ENCODE data around the gene GRK4.

Gene GRK4

GRCh38 chr4:3021127-3021526, 57.8 kb downstream of the GRK4 start:
- no peak for DNase-seq (ENCODE audit: low spot score)
- no peak overlapping the region for H3K4me3 ChIP-seq
- TF ChIP-seq CTCF (IDR thresholded peaks at IDR 0.05), result no peak
- H3K27ac ChIP-seq, result no peak overlapping the region

DNA sequence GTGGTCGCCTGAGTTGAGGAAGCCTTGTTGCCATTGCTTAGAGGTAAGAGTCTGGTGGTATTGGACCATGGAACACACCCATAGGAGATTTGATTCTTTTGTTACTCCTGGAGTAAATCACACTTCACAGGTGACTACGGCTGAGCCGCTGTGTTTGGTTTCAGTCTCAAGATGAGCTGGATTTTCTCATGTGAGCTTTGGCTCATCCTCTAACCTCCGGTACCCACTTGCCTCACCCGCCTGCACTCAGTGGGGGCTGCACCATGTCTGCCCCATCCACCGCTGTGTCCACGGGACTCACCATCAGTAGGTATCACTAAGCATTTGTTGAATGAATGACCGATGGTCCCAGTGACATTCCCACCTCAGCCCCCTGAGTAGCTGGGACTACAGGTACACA, 58.3 kb downstream of the GRK4 start:
- H3K27ac ChIP-seq, result no peak overlapping the region
- no peak for TF ChIP-seq CTCF (IDR thresholded peaks at IDR 0.05)
- H3K4me3 ChIP-seq, result no peak overlapping the region
- DNase-seq (ENCODE audit: low spot score), result no peak

DNA sequence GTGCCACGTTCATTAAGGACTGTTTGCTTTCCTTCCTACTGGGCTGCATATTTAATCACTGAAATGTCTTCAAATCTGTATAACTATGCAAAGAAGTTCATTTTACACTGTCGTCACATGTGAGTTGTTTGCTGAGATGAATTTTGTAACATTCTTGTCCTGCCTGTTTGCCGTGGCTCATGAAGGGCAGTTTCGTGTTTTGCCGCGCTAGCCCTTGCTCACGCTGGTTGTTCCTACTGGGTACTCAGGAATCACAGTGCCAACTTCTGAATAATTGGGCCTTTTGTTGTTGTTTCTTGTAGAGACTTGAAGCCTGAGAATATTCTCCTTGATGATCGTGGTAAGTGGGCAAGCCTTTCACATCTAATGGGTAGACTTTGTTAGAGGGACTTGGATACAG, 58.7 kb downstream of the GRK4 start:
- no peak for TF ChIP-seq CTCF (IDR thresholded peaks at IDR 0.05)
- Histone ChIP-seq H3K4me3 (no peak overlapping the region), H3K27ac (no peak overlapping the region)
- no peak for DNase-seq (ENCODE audit: low spot score)

DNA sequence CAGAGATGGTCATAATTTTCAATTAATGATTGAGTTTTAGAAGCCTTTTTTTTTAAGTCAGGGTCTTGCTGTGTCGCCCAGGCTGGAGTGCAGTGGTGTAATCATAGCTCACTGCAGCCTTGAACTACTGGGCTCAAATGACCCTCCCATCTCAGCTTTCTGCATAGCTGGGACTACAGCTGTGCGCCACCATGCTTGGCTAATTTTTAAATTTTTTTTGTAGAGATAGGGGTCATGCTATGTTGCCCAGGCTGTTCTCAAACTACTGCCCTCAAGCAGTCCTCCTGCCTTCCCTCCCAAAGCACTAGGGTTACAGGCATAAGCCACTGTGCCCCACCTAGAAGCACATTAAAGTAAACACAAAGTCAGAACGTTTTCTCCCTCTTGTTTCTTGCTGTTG, 59.3 kb downstream of the GRK4 start:
- no peak for DNase-seq (ENCODE audit: low spot score)
- TF ChIP-seq CTCF (IDR thresholded peaks at IDR 0.05), result no peak
- no peak overlapping the region for H3K27ac ChIP-seq
- no peak overlapping the region for H3K4me3 ChIP-seq

DNA sequence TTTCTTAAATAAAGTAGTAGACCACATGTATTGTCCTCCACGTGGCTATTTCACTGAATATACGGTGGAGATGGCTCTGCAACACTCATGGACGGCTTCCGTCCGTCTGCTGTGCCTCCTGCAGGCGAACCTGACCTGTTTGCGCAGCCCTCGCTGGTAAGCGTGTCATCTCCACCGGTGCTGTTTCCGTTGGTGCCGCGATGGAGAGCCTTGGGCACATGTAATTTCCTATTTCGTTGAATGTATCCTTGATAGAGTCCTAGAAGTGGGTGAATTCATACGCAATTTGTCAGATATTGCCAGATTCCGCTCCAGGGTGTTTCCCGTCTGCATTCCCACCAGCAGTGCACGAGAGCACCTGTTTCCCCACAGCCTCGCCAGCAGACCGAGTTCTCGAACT, 62.5 kb downstream of the GRK4 start:
- H3K27ac ChIP-seq, result no peak overlapping the region
- no peak for TF ChIP-seq CTCF (IDR thresholded peaks at IDR 0.05)
- no peak for DNase-seq (ENCODE audit: low spot score)
- no peak overlapping the region for H3K4me3 ChIP-seq

DNA sequence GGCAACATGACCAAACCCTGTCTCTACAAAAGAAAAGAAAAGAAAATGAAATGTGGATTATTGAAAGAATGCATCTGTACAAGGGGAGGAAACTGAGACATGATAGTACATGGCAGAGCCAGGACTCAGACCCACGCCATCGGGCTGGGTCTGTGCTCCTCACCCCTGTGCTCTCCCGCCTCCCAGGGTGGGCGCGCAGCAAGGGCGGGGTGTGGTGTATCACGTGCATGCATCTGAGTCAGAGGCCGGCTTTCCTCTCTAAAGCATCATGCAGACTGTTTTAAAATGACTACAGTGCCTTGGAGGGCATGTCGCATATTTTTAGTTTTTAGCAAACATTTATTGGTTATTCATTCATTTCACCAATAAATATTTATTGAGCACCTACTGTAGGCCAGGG, 63.2 kb downstream of the GRK4 start:
- DNase-seq (ENCODE audit: low spot score), result no peak
- H3K4me3 ChIP-seq, result no peak overlapping the region
- no peak overlapping the region for H3K27ac ChIP-seq
- TF ChIP-seq CTCF (IDR thresholded peaks at IDR 0.05), result no peak

- no peak overlapping the region for H3K4me3 ChIP-seq
- TF ChIP-seq CTCF (IDR thresholded peaks at IDR 0.05), result no peak
- H3K27ac ChIP-seq, result no peak overlapping the region
- DNase-seq (ENCODE audit: low spot score), result no peak
These were observed 66.1 kb downstream of the GRK4 start for GRCh38 chr4:3029464-3029863.
